NCI-H748 (cell line): ENCODE measurements around the gene FAS.
A peak's percentile ranks its signal among the peaks of the same experiment; 100 is the strongest.

Experiments used
- DNase-seq: peaks from one replicate; lab custom pipeline; 2025; ENCODE audit not compliant: unreplicated experiment; lab: John Stamatoyannopoulos, UW

Gene FAS

GRCh38 chr10:88990384-88991160 is at the start of gene FAS:
Gene FAS, plus strand, starts transcription at chr10:88990798. Its CDS starts 79 bp downstream, at chr10:88990877.
- DNase-seq, result peak; percentile 47

GRCh38 chr10:88941026-88941425 is 49.6 kb upstream of the FAS start:
- DNase-seq, result no peak

GRCh38 chr10:88943778-88944177 is 46.8 kb upstream of the FAS start:
- DNase-seq, result no peak

- DNase-seq, result no peak
These were observed 45.8 kb upstream of the FAS start for GRCh38 chr10:88944813-88945212.

- DNase-seq, result no peak
These were observed 44.4 kb upstream of the FAS start for GRCh38 chr10:88946200-88946599.

GRCh38 chr10:88946965-88947590 is 43.5 kb upstream of the FAS start:
- no peak for DNase-seq

- DNase-seq, result no peak
These were observed 41.5 kb upstream of the FAS start for GRCh38 chr10:88949051-88949450.

GRCh38 chr10:88949912-88950837 is 40.4 kb upstream of the FAS start:
- DNase-seq, result no peak

GRCh38 chr10:88952647-88953111 is 37.9 kb upstream of the FAS start, which contains the start of gene ACTA2:
Gene ACTA2, minus strand, starts transcription at chr10:88952773. Its CDS starts 3,843 bp downstream, at chr10:88948930.
- DNase-seq, result no peak

- DNase-seq, result no peak
These were observed 36.9 kb upstream of the FAS start for GRCh38 chr10:88953662-88954061.

GRCh38 chr10:88954458-88955083 is 36.0 kb upstream of the FAS start:
- DNase-seq, result no peak

- no peak for DNase-seq
These were observed 33.2 kb upstream of the FAS start for GRCh38 chr10:88957381-88957780.

- no peak for DNase-seq
These were observed 31.9 kb upstream of the FAS start for GRCh38 chr10:88958721-88959120.

- DNase-seq, result no peak
These were observed 29.8 kb upstream of the FAS start for GRCh38 chr10:88960802-88961201.

GRCh38 chr10:88961266-88961665 is 29.3 kb upstream of the FAS start:
- no peak for DNase-seq

- no peak for DNase-seq
These were observed 28.3 kb upstream of the FAS start for GRCh38 chr10:88962336-88962735.

GRCh38 chr10:88963318-88963717 is 27.3 kb upstream of the FAS start:
- no peak for DNase-seq

- DNase-seq, result no peak
These were observed 26.2 kb upstream of the FAS start for GRCh38 chr10:88964360-88964759.

- no peak for DNase-seq
These were observed 25.7 kb upstream of the FAS start for GRCh38 chr10:88964869-88965415.

- DNase-seq, result no peak
These were observed 23.8 kb upstream of the FAS start for GRCh38 chr10:88966797-88967196.

GRCh38 chr10:88968391-88968790 is 22.2 kb upstream of the FAS start:
- DNase-seq, result no peak
